SK-N-MC (cell line): ENCODE data around the gene CCDC93.

Experiments used
- EZH2 ChIP-seq: fragments of 200-600 bp; sonication (generic); IDR thresholded peaks from one replicate; pipeline ENCODE4 v1.6.1; 2017; ENCODE audit warnings: antibody characterized with exemption
- FOXP2 ChIP-seq: optimal IDR thresholded peaks from 2 replicates; pipeline ENCODE3; 2011; ENCODE audit warnings: mild to moderate bottlenecking, moderate library complexity; ENCODE audit not compliant: insufficient read depth; ENCODE audit errors: extremely low read length, control extremely low read depth
- POLR2AphosphoS5 ChIP-seq: IDR thresholded peaks from 2 replicates; pipeline ENCODE4 v1.6.1; 2012; ENCODE audit warnings: mild to moderate bottlenecking, low read depth, low read length, borderline replicate concordance

DNA sequence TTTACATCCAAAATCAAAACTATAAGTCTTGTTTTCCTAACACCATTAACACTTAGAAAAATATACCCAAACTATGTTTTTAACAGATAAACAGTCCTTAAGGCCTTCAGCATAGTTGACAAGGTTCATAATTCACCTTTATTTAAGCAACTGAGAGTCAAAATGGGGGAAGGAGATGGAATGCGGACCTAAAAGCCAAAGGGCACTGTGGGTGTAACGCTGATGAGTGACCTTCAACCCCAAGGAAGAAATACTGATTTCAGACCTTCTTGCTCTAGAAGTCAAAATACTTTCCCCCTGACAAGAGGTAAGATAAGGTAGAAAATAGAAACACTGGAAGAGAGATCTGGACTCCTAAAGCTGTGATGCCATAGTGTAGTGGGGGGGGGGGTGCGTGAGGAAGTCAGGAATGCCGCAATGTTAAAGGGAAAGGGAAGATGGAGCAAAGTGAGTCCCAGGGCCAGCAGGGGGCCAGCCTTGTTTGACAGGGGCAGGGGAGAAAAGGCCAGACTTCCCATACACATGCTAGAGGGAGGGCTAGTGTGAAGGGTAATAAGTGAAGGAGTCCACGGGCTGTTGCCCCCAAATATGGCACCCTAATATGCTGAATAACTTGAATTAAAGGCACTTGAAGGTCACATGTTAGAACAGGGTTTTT, 31.4 kb downstream of the CCDC93 start:
- no peak for TF ChIP-seq POLR2AphosphoS5
- TF ChIP-seq FOXP2, result no peak
- no peak for TF ChIP-seq EZH2
